Breast epithelium (tissue), 3 donors: Measurements from ENCODE around the gene KLK8.

Experiments
- POLR2A ChIP-seq: fragments of 450-650 bp; IDR thresholded peaks from one replicate; pipeline ENCODE4 v1.6.1; 2016; ENCODE audit warnings: antibody characterized with exemption, mild to moderate bottlenecking, moderate library complexity
- POLR2AphosphoS5 ChIP-seq, 3 donors: sonication (generic); formaldehyde crosslinking; IDR thresholded peaks; one replicate each; pipeline ENCODE4 v1.6.1; 2017; ENCODE audit warnings: antibody characterized with exemption in 3 of 3
- TF ChIP-seq, protein P1 (sequence below), 3 donors: fragments of 450-650 bp; IDR thresholded peaks; one replicate each; pipeline ENCODE4 v1.5.1; 2016 to 2017; ENCODE audit warnings: antibody characterized with exemption in 3 of 3, mild to moderate bottlenecking in 3 of 3, moderate library complexity in 3 of 3

- TF ChIP-seq, protein P1, sequence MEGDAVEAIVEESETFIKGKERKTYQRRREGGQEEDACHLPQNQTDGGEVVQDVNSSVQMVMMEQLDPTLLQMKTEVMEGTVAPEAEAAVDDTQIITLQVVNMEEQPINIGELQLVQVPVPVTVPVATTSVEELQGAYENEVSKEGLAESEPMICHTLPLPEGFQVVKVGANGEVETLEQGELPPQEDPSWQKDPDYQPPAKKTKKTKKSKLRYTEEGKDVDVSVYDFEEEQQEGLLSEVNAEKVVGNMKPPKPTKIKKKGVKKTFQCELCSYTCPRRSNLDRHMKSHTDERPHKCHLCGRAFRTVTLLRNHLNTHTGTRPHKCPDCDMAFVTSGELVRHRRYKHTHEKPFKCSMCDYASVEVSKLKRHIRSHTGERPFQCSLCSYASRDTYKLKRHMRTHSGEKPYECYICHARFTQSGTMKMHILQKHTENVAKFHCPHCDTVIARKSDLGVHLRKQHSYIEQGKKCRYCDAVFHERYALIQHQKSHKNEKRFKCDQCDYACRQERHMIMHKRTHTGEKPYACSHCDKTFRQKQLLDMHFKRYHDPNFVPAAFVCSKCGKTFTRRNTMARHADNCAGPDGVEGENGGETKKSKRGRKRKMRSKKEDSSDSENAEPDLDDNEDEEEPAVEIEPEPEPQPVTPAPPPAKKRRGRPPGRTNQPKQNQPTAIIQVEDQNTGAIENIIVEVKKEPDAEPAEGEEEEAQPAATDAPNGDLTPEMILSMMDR (IDR thresholded peaks at IDR 0.05), result no peak
- no peak for TF ChIP-seq POLR2A
- no peak for TF ChIP-seq POLR2AphosphoS5 (IDR thresholded peaks at IDR 0.05)
Measured at GRCh38 chr19:50959731-50960500, 41.5 kb downstream of the KLK8 start.
